Esophagus mucosa (tissue), 1 donor: ENCODE measurements around the gene DLX2. TPM values are rescaled to one million over a fixed set of nuclear protein-coding genes. Genes with fewer than 3 reads are reported as not detected.

Source experiments
- ATAC-seq: fragments of 200-7000 bp; cut with Tn5 transposase; one replicate; pipeline ENCODE4 v1.9.1; 2020
- total RNA-seq: library from RNA; stranded (reverse); gene quantifications from one replicate; pipeline ENCODE4 v1.2.4, GENCODE V29; 2023
- donor health status: DM: yes; HTN: yes; CAD: no.

The DLX2 gene
- total RNA-seq, 1 donor from 2014 or later = not detected

DNA sequence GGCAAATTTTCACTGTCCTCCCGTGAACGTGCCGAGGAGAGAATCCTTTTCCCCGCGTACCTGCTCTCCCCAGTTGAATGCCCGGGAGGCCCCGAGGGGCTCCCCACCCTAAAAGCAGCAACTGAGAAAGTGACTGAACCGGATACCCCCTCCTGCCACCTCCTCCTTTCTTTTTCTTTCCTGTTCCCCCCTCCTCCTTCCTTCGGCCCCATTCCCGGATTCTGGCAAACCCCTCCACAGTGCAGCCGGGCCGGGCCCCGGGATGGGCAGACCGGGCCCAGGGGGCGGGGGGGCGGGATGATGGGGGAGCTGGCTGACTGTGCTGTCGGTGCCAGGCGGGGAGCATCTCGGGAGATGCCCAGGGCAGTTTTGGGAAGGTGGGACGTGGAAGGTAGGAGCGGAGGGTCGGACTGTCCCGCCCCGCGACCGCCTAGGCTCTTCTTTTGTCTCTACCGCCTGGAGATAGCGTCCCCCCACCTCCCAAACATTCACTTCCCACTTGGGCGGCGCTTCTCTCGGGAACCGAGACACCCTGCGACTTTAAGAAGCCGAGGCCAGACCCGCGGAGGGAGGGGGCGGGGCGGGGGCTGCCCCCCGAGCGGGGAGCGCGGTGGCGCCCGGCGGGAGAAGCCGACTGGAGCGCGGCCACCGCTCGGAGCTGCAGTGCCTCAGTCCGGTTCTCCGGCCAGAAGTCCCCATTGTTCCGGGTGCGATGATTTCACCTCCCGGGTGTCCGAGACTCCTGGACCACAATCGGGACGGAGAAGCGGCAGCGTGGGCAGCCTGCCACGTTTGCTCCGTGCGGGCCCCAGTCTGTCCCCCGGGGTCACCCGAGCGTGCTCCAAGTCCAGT, 8.2 kb downstream of the DLX2 start:
- ATAC-seq = no peak

GRCh38 chr2:172093416-172094293, 9.0 kb downstream of the DLX2 start:
- ATAC-seq = no peak

- ATAC-seq = no peak
These were observed 9.8 kb downstream of the DLX2 start for GRCh38 chr2:172092716-172093415.

- no peak for ATAC-seq
These were observed 10.7 kb downstream of the DLX2 start for GRCh38 chr2:172091761-172092566.

DNA sequence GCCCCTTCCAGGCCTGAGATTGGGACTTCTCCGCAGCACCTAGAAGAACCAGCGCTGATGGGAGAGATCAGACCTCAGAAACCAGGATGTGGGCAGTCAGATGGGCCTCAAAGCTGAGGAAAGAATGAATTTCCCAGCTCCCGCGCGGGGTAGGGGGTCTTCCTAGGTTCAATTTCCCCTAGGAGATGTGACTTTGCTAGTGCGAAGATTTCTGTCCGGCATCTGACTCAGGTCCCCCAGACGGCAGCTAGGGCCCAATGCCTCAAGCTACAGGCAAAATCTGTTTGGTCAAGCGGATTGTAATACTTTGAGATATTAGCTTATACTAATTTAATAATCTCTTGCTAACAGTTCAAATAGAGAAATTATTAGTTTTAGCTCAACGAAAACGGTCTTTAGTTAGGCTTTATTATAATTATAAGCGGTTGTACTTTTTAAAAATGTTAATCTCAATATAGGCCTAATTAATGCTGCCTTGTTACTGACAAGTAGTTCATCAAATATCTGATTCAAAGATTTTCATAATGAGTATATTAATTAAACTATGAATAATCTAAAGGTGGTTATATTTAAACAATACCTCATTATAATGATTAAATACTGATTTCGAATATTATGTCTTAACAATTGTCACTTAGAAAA, 11.6 kb downstream of the DLX2 start:
- no peak for ATAC-seq

DNA sequence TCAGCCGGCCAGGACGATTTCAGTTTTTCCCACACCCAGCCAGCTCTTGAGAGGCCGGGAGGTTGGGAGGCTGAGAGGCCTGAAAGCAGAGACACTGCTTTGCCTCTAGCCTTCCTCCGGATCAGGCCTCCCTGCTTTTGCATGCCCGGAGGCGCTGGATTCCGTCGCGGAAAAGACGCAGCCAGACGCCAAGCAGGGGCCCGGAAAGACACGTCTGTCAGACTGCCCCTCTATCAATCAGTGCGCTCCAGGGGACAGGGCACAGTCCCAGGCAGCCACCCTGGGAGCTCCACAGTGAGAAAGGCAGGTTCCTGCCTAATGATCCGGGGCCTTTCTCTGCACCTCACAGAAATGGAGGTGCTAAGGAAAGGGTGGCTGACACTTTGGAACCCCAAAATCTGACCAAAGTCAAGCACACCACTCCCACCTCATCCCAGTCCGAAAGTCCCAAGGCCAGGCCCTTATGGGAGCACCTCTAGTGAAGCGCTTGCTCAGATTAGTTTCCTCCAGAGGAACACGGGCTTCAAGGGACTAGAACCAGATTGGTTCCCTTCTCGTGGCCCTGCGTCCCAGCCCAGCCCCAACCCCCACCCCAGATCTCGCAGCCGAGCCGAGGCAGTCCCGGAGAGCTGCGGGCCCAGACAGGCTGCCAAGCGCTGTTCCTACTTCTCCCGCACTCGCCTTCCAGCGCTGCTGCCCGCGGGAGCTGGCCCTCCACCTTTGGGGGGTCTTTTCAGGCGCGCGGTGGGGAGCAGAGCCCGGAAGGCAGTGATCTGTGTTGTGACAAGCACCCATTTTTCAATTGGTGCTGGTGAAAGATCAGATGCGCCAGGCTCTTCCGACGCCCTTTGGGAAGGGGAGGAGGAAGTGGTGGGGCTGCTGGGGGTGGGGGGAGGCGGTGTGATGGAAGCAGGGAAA, 12.4 kb downstream of the DLX2 start:
- no peak for ATAC-seq

- ATAC-seq = no peak
These were observed 13.1 kb downstream of the DLX2 start for GRCh38 chr2:172089633-172090032.

GRCh38 chr2:172089005-172089504, 13.6 kb downstream of the DLX2 start:
- no peak for ATAC-seq

DNA sequence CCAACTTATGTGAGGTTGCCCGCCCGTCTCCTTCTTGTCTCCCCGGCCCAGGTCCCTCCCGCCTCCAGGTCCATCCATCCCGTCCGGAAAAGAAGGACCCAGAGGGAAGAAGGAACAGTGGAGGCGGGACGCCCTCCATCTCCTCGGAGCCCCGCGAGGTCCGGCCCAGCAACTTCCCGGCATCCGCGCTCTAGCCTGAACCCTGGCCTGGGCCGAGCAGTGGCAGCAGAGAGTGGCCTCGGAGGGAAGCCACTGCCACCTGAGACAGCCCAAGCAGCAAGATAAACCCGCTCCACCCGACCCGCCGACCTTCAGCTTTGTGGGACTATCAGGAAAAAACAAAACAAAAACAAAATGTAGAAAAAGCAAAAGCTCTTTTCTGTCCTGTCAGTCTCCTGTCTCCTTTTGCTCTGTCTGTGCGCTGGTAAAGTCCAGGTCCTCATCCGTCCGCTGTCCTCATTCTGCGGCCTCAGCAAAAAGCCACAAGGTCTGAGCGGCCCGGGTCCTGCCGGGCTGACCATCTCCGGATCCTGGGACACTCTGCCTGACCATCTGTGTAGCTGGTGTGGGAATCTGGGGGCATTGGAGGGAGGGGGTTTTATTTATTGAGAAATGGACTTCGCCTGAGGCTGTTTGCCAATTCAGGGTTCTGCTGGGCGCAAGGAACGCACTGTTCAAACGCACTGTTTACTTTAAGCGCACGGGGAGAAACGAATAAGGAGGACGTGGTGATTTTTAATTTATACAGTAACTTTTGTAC, 14.3 kb downstream of the DLX2 start:
- no peak for ATAC-seq

- ATAC-seq = no peak
These were observed 14.9 kb downstream of the DLX2 start for GRCh38 chr2:172087780-172088244.

DNA sequence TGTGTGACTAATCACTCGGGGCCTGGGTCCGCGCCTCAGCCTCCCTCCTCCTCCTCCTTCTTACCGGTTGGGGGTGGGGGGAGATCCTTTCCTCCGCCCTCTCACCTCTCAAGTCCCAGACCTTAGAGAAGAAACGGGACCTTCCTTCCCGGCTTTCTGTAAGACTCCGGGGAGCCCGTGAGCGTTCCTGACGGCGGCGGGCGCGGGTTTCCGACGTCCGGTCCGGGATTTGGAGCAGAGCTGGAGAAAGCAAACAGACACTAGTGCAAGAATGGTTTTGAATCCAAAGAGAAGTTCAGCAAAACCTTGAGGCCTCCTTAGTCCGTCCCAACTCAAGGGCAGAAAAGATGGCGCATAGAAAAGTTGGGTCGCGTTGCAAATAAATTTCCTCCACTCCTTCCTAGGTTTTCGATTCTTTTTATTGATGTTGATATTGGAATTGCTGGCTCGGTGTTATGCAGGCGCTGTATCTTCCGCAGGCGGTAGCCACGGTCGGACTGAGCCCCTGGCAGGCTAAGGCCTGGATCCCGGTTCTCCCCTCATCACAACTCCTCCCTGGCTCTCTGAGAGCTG, 15.4 kb downstream of the DLX2 start:
- ATAC-seq = no peak

DNA sequence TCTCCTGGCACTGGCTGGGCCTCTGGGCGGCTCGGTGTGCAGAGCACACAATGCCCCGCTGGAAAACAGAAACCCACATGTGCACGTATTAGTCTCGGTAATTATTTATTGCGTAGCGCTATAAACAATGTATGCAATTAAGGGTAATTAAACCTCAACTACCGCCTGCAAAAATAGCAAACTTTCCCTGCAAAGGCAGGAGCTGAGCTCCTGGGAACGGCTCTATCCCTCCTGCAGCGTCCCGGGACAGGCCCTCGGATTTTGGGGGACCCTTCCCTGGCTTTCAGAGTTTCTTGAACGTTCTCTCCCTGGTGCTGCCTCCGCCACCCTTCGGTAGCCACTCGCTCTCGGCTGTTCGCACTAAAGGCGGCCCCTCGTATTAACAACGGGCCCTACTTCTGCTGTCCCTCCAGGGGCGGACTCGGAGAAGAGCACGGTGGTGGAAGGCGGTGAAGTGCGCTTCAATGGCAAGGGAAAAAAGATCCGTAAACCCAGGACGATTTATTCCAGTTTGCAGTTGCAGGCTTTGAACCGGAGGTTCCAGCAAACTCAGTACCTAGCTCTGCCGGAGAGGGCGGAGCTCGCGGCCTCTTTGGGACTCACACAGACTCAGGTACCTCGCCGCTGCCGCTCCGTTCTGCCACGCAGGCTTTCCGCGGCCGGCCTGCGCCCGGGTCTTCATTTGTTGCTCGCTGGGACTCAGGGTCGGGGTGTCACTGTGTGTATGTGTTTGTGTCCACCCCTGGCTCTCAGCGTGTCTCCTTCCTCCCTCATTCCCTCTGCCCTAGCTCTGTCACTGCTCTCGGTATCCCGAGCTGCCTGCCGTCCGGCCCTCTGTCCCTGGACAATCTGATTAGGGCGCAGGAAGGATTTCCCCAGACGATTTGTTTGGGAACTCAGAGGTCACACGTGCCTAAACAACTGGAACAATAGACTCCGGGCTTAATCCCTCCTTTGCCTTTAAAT, 16.2 kb downstream of the DLX2 start:
- peak; percentile 43 for ATAC-seq

DNA sequence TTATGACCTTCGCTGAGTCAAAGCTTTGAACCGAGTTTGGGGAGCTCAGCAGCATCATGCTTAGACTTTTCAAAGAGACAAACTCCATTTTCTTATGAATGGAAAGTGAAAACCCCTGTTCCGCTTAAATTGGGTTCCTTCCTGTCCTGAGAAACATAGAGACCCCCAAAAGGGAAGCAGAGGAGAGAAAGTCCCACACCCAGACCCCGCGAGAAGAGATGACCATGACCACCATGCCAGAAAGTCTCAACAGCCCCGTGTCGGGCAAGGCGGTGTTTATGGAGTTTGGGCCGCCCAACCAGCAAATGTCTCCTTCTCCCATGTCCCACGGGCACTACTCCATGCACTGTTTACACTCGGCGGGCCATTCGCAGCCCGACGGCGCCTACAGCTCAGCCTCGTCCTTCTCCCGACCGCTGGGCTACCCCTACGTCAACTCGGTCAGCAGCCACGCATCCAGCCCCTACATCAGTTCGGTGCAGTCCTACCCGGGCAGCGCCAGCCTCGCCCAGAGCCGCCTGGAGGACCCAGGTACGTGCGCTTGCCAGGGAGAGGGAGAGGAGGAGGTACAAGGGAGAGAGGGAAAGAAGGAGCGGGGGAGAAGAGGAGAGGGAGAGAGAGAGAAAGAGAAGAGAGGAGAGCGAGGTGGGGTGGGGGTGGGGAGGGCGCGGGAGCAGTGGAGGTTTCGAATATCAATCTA, 17.1 kb downstream of the DLX2 start, which contains the start of gene DLX1:
Gene DLX1, plus strand, starts transcription at position 48 of the 700 bp plus-strand sequence. Its CDS starts 171 bp downstream, at position 219.
- peak; percentile 2 for ATAC-seq

- peak; percentile 97 for ATAC-seq
These were observed 17.8 kb downstream of the DLX2 start for GRCh38 chr2:172084645-172085459.

GRCh38 chr2:172084395-172084644, 18.4 kb downstream of the DLX2 start:
- ATAC-seq = no peak
